Mucosa of stomach (tissue), 1 donor: ENCODE measurements around the gene C12orf75.

Experiments used
- H3K27me3 ChIP-seq: one replicate; pipeline ENCODE4 v1.7.0; 2013; ENCODE audit warnings: mild to moderate bottlenecking, low read length; ENCODE audit not compliant: control insufficient read depth, insufficient read depth
- H3K36me3 ChIP-seq: one replicate; pipeline ENCODE4 v1.7.0; 2013; ENCODE audit warnings: low read length; ENCODE audit not compliant: control insufficient read depth, insufficient read depth
- H3K4me1 ChIP-seq: one replicate; pipeline ENCODE4 v1.7.0; 2013; ENCODE audit warnings: mild to moderate bottlenecking, low read length; ENCODE audit not compliant: control insufficient read depth, insufficient read depth
- H3K4me3 ChIP-seq: one replicate; pipeline ENCODE4 v1.7.0; 2013; ENCODE audit warnings: low read length
- H3K9ac ChIP-seq: one replicate; pipeline ENCODE4 v1.7.0; 2013; ENCODE audit warnings: mild to moderate bottlenecking, low read length, moderate library complexity
- H3K9me3 ChIP-seq: one replicate; pipeline ENCODE4 v1.7.0; 2013; ENCODE audit warnings: mild to moderate bottlenecking, low read length, moderate library complexity; ENCODE audit not compliant: control insufficient read depth
- donor health status: Pancreatic carcinoma.

C12orf75 gene

DNA sequence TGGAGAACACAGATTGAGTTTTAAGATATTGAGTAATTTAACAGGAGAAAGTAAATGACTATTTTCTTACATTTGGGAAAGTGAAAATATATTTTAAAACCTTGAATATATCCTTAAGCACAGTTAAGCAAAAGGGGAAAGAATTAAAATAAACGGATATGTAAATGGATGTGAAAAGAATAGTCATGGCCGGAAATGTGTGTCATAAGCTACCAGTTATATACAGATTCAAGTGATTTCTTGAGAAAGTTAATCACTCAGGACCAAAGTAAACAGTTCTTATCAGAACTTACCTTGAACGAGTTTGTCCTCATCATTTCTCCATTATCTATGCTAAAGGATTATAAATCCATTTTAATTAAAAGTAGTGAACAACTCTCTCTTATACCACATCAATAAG lies 33.4 kb downstream of the C12orf75 start:
- H3K9me3 ChIP-seq, result no peaks in the 10 kb centered on the region
- H3K36me3 ChIP-seq, result no peaks in the 10 kb centered on the region
- no peaks in the 10 kb centered on the region for H3K4me1 ChIP-seq
- no peak overlapping the region for H3K9ac ChIP-seq
- no peaks in the 10 kb centered on the region for H3K27me3 ChIP-seq
- H3K4me3 ChIP-seq, result no peak overlapping the region

DNA sequence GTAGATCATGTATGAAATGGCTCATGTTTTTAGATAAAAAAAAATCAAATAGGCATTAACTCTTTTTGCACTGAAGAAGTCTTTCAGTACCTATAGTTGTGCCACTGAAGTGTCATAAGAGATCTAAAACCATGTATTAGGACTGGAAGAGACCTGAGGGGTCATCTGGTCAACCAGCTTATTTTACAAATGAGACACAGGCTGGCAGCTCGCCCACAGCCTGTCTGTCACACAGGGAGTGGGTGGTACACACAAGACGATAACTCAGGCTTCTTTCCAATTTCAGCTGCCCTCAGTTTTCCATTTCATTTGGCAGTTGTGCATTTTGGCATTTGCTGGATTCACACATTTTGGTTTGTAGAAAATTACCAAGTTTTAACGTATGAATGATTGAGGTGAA lies 34.7 kb downstream of the C12orf75 start:
- H3K36me3 ChIP-seq, result no peaks in the 10 kb centered on the region
- no peak overlapping the region for H3K4me3 ChIP-seq
- no peaks in the 10 kb centered on the region for H3K9me3 ChIP-seq
- no peaks in the 10 kb centered on the region for H3K27me3 ChIP-seq
- H3K9ac ChIP-seq, result no peak overlapping the region
- no peaks in the 10 kb centered on the region for H3K4me1 ChIP-seq

DNA sequence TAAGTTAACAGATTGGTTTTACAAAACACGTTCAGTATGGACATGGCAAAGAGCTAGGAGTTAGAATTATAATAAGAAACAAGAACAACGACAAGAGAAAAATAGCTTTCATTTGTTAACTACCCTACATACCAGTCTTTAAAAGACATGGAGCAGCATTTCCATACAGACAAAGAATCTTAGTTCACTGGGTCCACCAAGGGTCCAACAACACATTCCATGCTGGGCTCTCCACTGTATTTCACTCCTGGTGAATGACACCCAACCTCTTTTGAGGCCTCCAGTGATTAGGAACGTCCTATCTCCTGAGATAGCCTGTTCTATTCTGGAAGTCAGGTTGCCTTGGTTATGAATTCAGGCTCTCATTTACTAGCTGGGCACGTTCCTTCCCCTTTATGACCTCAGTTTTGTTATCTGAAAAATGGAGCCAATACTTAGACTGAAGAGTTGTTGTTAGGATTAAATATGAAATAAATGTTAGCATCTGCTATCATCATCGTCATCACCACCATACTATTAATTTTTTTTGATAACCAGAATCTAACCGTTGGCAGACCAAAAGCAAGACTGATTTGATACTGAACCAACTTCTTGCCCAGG lies 37.7 kb downstream of the C12orf75 start:
- Histone ChIP-seq H3K4me3 (no peak overlapping the region), H3K9me3 (no peaks in the 10 kb centered on the region), H3K27me3 (no peaks in the 10 kb centered on the region), H3K9ac (no peak overlapping the region), H3K4me1 (no peaks in the 10 kb centered on the region), H3K36me3 (no peaks in the 10 kb centered on the region)

DNA sequence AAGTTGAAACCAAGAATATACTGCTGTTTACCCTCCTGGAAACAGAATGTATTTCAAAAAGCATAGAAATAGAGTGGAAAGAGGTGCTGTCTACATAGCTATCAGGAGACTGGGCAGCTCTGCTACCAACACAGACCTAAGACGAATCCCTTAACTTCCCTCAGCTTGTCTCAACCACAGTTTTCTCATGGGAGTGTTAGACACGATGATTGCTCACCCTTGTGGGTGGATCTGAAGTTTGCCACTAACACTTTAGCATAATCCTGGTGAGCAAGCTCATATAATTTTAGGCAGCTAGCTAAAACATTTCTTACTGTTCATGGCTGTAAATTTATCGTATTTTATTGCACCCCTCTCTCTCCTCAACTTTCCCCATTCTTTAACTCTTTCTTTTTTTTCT lies 38.5 kb downstream of the C12orf75 start:
- no peak overlapping the region for H3K4me3 ChIP-seq
- no peak overlapping the region for H3K9ac ChIP-seq

DNA sequence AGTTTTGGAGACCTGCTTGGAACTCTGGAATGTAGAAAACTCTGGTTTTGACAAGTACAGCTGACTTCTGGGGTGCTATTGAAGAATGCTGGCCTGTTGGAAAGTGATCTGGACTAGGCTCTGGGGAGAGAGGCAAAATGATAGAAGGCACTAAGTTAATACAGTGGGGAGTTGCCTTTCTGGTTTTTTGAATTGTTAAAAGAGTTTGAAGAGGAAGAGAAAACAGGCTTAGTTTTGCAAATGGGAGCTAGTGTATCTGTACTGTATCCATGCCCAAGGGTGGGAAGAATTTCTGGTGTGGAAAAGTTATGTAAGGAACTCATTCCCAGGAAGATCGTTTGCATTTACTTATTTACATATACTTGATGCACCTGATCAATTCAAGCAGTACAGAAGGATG lies 43.8 kb downstream of the C12orf75 start:
- Histone ChIP-seq H3K9me3 (no peaks in the 10 kb centered on the region), H3K4me1 (no peaks in the 10 kb centered on the region), H3K36me3 (no peaks in the 10 kb centered on the region), H3K27me3 (no peaks in the 10 kb centered on the region), H3K9ac (no peak overlapping the region), H3K4me3 (no peak overlapping the region)

More for the DNA sequence above, 38.5 kb downstream of the C12orf75 start:
- H3K36me3 ChIP-seq, result no peaks in the 10 kb centered on the region
- H3K27me3 ChIP-seq, result no peaks in the 10 kb centered on the region
- no peaks in the 10 kb centered on the region for H3K4me1 ChIP-seq
- H3K9me3 ChIP-seq, result no peaks in the 10 kb centered on the region

DNA sequence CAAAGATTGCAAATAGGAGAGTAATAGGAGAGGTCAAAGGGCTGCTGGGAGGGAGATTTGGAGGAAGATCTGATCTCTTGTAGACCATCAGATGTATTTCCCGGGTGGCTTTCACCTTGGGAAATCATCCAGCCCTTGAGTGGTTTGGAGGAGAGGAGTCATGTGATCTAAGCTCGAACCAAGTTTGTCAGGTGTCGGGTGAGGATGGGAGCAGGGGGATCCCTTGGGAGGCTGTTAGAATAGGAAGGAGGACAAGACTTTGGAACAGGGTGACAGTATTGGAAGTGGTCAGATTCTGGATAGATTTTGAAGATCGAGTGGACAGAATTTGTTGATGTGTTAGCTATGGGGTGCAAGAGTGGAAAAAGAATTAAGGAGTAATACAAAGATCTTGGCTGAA lies 46.6 kb downstream of the C12orf75 start:
- Histone ChIP-seq H3K4me3 (no peak overlapping the region), H3K4me1 (peaks cover 5% of the 10 kb centered on the region), H3K36me3 (no peaks in the 10 kb centered on the region), H3K9ac (no peak overlapping the region), H3K9me3 (no peaks in the 10 kb centered on the region), H3K27me3 (no peaks in the 10 kb centered on the region)

DNA sequence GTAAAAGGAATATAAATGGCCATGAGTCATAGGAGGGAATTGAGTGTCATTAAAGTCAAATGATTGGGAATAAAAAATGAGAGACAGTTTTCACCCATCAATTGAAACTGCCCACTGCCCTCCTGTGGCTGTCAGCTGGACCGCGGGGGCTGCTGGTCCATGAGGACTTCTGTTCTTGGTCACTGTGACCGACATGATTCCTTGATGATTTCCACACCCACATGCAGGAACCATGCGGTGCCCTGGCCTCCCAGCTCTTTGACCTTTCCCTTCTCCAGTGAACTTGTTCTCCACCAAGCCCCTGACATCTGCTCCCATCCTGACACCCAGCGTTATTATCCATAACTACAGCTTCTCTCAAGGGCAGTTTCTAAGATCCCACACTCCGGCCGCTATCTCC lies 48.4 kb downstream of the C12orf75 start:
- H3K4me3 ChIP-seq, result no peak overlapping the region
- no peaks in the 10 kb centered on the region for H3K27me3 ChIP-seq
- peaks cover 13% of the 10 kb centered on the region for H3K4me1 ChIP-seq
- H3K36me3 ChIP-seq, result no peaks in the 10 kb centered on the region
- no peaks in the 10 kb centered on the region for H3K9me3 ChIP-seq
- H3K9ac ChIP-seq, result no peak overlapping the region

DNA sequence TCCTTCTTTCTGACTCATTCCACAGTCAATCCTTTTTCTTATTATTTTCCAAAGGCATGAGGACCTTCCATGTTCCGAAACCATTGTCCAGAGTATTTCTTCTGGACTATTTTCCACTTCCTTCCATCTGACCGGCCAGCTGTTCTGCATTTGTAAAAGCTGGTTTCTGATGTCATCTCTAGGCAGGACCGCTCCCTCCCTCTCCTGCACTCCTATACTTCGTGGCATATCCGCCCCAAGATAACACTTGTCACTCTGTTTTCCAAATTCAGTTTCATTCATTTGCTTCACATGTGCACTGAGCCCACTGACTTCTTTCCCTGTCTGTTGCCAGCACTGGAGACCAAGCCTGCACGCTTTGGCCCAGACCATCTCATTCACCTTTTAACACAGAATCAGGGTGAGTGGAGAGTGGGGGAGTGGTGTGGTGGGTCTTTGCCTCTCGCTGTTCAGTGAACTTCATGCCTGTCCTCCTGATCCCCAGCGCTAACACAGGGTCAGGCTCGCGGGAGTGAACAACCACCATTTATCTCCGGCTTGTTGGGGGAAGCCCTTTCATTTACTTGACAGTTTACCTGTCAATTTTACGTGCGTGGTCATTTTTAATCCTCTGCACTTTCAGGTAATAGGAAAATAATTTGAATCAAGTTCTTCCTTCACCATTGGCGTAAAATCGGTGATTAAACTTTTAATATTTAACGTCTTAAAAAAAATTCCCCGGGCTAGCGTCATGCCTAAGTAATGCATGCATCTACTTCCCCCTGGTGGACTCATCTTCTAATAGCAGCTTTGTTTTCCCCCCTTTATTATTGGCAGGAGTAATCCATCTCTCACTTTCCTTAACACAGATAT lies 52.5 kb downstream of the C12orf75 start:
- Histone ChIP-seq H3K36me3 (no peaks in the 10 kb centered on the region), H3K9me3 (no peaks in the 10 kb centered on the region), H3K9ac (peak overlapping the region; percentile 54), H3K4me3 (peak overlapping the region; percentile 64), H3K4me1 (peaks cover 13% of the 10 kb centered on the region), H3K27me3 (no peaks in the 10 kb centered on the region)

DNA sequence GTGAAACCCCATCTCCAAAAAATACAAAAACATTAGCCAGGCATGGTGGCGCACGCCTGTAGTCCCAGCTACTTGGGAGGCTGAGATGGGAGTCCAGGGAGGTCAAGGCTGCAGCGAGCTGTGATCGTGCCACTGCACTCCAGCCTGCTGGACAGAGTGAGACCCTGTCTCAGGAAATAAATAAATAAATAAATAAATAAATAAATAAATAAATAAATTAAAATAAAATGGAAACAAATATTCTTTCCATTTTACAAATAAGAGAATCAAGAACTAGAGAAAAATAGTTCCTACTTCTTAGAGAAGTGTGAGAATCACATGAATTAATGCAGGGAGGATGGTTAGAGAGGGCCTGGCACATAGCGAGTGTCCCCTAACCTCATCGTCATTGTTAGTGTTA lies 53.7 kb downstream of the C12orf75 start:
- Histone ChIP-seq H3K9ac (no peak overlapping the region), H3K4me1 (peaks cover 13% of the 10 kb centered on the region), H3K27me3 (no peaks in the 10 kb centered on the region), H3K36me3 (no peaks in the 10 kb centered on the region), H3K9me3 (no peaks in the 10 kb centered on the region), H3K4me3 (no peak overlapping the region)

DNA sequence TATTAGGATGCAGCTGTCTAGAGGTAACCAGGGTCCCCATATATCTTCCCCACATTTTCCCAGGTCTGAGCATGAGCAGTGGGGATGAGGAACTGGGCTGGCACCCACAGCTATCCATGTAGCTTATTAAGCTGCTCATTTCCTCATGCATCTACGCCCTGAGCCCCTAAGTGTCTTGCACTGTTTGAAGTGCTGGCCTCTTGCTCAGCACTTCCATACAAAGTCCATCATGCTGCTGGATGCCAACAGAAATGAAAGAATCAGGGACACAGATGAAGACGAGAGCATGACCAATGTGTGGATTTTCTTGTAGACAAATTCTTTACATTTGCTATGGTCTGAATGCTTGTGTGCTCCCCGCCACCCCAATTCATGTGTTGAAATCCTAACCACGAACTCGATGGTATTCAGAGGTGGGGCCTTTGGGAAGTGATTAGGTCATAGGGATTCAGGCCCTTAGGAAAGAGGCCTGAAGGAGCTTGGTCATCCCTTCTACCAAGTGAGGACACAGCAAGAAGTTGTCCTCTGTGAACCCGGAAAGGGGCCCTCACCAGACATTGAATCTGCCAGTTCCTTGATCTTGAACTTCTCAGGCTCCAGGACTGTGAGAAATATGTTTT lies 54.5 kb downstream of the C12orf75 start:
- Histone ChIP-seq H3K4me1 (peaks cover 13% of the 10 kb centered on the region), H3K4me3 (no peak overlapping the region), H3K36me3 (no peaks in the 10 kb centered on the region), H3K9me3 (no peaks in the 10 kb centered on the region), H3K27me3 (no peaks in the 10 kb centered on the region), H3K9ac (no peak overlapping the region)

DNA sequence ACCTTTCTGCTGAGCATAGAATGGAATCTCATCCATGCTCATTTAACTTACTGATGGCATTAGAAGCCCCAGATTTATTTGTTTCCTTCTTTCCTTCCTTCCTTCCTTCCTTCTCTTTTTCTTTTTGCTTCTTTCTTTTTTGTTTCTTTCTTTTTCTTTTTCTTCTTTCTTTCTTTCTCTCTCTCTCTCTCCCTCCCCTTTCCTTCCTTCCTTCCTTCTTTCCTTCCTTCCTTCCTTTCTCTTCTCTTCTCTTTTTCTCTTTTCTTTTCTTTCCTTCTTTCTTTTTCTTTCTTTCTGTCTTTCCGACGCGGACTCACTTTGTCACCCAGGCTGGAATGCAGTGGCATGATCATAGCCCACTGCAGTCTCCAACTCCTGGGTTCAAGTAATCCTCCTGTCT lies 55.9 kb downstream of the C12orf75 start:
- Histone ChIP-seq H3K4me3 (no peak overlapping the region), H3K4me1 (peaks cover 9% of the 10 kb centered on the region), H3K36me3 (no peaks in the 10 kb centered on the region), H3K27me3 (no peaks in the 10 kb centered on the region), H3K9ac (no peak overlapping the region), H3K9me3 (no peaks in the 10 kb centered on the region)

DNA sequence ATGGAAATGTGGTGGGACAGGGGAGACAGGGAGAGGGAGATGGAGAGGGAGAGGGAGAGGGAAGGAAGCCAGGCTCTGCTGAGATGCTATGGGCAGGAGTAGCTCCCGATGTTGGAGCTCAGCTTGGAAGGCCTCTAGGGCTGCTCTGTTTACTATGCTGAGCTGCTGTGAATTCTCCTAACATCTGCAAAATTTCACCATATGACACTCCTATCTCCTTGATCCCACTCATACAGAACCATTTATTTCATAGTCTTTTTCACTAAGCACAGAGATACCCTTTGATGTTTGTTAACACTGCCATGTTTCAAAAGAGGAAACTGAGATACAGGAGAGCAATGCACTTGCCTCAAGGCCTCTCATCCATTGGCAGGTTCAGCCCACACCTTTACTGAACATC lies 60.7 kb downstream of the C12orf75 start:
- Histone ChIP-seq H3K36me3 (no peaks in the 10 kb centered on the region), H3K9me3 (no peaks in the 10 kb centered on the region), H3K9ac (no peak overlapping the region), H3K4me1 (no peaks in the 10 kb centered on the region), H3K4me3 (no peak overlapping the region), H3K27me3 (no peaks in the 10 kb centered on the region)
